SK-N-MC (cell line): Measurements from ENCODE around the gene STK33.

Source experiments
- DNase-seq: peaks from one replicate; pipeline ENCODE4 v3.0.0-alpha.2; 2011; ENCODE audit warnings: low read depth, low spot score
- H3K27ac ChIP-seq: fragments of 200-600 bp; sonication (generic); 2 replicates; pipeline ENCODE4 v1.5.1; 2016; ENCODE audit warnings: mixed run types
- H3K36me3 ChIP-seq: fragments of 200-600 bp; sonication (generic); 2 replicates; pipeline ENCODE4 v1.6.1; 2017; ENCODE audit warnings: antibody characterized with exemption, low read length, mixed read lengths; ENCODE audit not compliant: insufficient read depth
- H3K4me3 ChIP-seq: fragments of 200-600 bp; sonication (generic); 2 replicates; pipeline ENCODE4 v1.5.1; 2016
- H3K9ac ChIP-seq: fragments of 200-600 bp; sonication (generic); 2 replicates; pipeline ENCODE4 v1.8.0; 2017; ENCODE audit warnings: mixed run types, mixed read lengths; ENCODE audit not compliant: insufficient read length
- H3K9me3 ChIP-seq: fragments of 200-600 bp; sonication (generic); 2 replicates; pipeline ENCODE4 v1.6.1; 2017; ENCODE audit warnings: low read depth, mild to moderate bottlenecking, antibody characterized with exemption, low read length, moderate library complexity, mixed read lengths
- EZH2 ChIP-seq: fragments of 200-600 bp; sonication (generic); IDR thresholded peaks from one replicate; pipeline ENCODE4 v1.6.1; 2017; ENCODE audit warnings: antibody characterized with exemption
- FOXP2 ChIP-seq: optimal IDR thresholded peaks from 2 replicates; pipeline ENCODE3; 2011; ENCODE audit warnings: mild to moderate bottlenecking, moderate library complexity; ENCODE audit not compliant: insufficient read depth; ENCODE audit errors: extremely low read length, control extremely low read depth
- POLR2AphosphoS5 ChIP-seq: IDR thresholded peaks from 2 replicates; pipeline ENCODE4 v1.6.1; 2012; ENCODE audit warnings: mild to moderate bottlenecking, low read depth, low read length, borderline replicate concordance

Gene STK33

DNA sequence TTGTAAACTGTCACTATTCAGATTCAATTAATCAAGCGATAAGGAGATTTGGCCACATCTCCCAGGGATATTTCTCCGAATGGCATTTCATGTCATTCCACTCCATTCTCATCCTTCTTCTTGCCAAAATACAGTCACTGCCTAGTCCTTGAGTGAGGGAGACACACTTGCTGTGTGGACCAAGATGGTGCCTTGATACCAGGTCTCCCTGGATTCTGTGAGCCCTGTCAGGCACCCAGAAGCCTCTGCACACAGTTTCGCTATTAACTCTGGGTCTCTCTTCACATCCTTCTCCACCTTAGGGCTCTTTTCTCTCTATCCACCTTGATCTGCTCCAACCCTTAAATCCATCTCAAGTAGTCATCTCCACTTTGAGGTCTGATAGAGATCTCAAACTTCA, 210.4 kb downstream of the STK33 start:
- H3K4me3 ChIP-seq: no peak overlapping the region
- no peak for TF ChIP-seq EZH2
- TF ChIP-seq POLR2AphosphoS5: no peak
- TF ChIP-seq FOXP2: no peak
- DNase-seq: no peak
- no peak overlapping the region for H3K27ac ChIP-seq
- no peaks in the 10 kb centered on the region for H3K36me3 ChIP-seq
- H3K9me3 ChIP-seq: no peaks in the 10 kb centered on the region
- H3K9ac ChIP-seq: no peak overlapping the region

DNA sequence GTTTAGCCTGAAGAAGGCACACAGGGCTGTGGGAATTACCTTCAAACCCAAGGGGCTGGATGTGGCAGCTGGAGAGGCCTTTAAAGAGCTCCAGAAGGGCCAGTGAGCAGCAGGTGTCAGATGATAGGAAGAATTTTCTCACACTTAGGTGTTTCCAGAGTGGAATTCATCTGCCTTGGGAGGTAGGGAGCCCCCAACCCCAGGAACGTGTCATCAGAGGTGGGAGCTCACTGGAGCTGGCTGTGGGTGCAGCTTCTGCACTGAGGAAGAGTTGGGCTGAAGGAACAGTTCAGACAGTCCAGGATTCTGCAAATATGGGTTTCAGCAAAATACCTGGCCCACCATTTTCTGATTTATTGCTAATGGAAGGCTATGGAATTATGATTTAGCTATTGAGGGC, 210.8 kb downstream of the STK33 start:
- Histone ChIP-seq H3K9me3 (no peaks in the 10 kb centered on the region), H3K36me3 (no peaks in the 10 kb centered on the region), H3K9ac (no peak overlapping the region), H3K27ac (no peak overlapping the region), H3K4me3 (no peak overlapping the region)
- TF ChIP-seq EZH2: no peak
- TF ChIP-seq FOXP2: no peak
- TF ChIP-seq POLR2AphosphoS5: no peak
- DNase-seq: no peak

DNA sequence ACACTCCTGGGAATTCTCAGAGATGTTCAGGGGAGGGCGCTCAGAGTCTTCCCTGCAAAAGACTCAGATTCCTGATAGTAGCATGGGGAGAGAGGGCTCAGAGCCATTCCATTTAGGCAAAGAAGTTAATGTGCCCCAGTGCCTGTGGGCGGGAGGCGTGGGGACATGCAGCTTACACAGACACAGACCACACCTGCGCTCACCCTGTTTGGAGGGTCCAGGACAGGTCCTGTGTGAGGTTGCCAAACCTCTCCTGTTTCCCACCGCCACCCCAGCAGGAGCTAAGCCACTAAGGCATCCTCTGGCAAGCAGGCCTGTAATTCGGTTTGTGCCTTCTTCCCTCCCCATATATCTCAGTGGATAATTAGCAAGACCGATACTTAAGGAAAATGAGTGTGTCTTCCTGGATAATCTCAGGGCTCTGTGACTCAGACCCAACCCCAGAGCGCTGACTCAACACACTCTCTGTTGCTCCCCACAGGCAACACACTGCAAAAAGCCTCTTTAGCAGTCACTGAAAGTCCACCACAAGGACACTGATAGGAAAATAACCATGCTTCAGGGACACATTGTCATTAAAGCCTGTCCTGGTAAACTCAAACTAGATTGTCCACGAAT, 211.5 kb downstream of the STK33 start:
- DNase-seq: no peak
- Histone ChIP-seq H3K36me3 (no peaks in the 10 kb centered on the region), H3K9me3 (no peaks in the 10 kb centered on the region), H3K9ac (no peak overlapping the region), H3K27ac (no peak overlapping the region), H3K4me3 (no peak overlapping the region)
- no peak for TF ChIP-seq EZH2
- TF ChIP-seq POLR2AphosphoS5: no peak
- no peak for TF ChIP-seq FOXP2

DNA sequence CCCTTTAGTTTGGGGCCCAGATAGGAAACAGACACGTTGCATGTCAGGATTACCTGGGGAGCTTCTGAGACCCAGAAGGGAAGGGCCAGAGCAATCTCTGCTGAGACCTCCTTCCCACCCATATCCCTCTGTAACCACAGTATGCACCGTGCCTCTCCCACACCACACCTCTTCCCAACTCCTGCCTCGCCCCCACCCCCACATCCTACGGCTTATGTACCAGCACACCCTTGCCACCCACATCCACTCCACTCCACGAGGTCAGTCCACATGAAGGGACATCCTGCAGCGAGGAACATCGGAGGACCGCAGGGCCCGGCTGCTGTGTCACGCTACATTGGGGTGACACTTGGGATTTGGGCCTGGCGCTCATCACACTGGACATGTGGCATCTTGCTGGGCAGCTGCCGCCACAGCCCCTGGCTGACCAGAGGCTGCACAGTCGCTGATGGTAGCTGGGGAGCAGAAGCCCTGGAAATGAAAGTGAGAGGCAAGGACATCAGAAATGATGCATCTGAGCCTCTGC, 212.1 kb downstream of the STK33 start:
- Histone ChIP-seq H3K36me3 (no peaks in the 10 kb centered on the region), H3K9ac (no peak overlapping the region), H3K4me3 (no peak overlapping the region), H3K9me3 (no peaks in the 10 kb centered on the region), H3K27ac (no peak overlapping the region)
- TF ChIP-seq EZH2 (no peak), FOXP2 (no peak), POLR2AphosphoS5 (no peak)
- DNase-seq: no peak

DNA sequence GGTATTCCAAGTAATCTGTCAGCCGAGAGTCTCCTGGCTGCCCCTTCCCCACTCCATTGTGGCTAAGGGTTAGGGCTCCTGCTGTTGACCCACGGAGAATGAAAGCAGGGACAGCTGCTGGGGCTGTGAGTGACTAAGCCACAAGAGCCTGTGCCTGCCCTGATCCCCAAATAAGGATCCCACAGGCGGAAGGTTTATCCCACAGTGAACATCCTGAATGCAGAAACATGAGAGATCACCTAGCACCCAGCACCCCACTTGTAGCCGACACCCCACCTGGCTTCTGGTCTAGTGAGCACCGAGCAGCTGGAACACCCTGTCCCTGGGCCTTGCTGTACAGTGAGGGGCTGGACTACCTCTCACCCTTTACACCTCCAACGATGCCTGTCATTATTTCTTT, 212.7 kb downstream of the STK33 start:
- Histone ChIP-seq H3K36me3 (no peaks in the 10 kb centered on the region), H3K27ac (no peak overlapping the region), H3K9ac (no peak overlapping the region), H3K9me3 (no peaks in the 10 kb centered on the region), H3K4me3 (no peak overlapping the region)
- no peak for TF ChIP-seq POLR2AphosphoS5
- no peak for TF ChIP-seq EZH2
- no peak for TF ChIP-seq FOXP2
- no peak for DNase-seq

DNA sequence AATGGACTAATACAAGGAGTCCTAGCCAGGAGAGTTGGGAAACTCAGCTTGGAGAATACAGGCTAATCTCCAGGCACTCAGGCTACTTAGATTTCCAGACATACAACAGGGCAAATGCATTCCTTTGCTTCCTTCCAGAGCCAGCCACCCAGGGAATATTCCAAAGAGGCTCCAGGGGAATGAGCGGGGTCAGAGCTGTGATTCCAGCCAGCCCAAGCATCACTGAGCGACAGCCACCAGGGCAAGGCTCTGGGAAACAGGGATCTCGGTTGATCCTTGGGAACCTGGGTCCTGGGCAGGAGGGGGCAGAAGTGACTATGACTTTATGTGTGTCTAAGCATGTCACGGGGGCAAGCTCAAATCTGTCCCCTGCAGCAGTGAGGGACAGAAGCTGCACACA, 218.1 kb downstream of the STK33 start:
- TF ChIP-seq FOXP2: no peak
- TF ChIP-seq POLR2AphosphoS5: no peak
- TF ChIP-seq EZH2: no peak
- no peak overlapping the region for H3K27ac ChIP-seq
- H3K36me3 ChIP-seq: no peaks in the 10 kb centered on the region
- no peak overlapping the region for H3K9ac ChIP-seq
- no peak for DNase-seq
- no peaks in the 10 kb centered on the region for H3K9me3 ChIP-seq
- H3K4me3 ChIP-seq: no peak overlapping the region

DNA sequence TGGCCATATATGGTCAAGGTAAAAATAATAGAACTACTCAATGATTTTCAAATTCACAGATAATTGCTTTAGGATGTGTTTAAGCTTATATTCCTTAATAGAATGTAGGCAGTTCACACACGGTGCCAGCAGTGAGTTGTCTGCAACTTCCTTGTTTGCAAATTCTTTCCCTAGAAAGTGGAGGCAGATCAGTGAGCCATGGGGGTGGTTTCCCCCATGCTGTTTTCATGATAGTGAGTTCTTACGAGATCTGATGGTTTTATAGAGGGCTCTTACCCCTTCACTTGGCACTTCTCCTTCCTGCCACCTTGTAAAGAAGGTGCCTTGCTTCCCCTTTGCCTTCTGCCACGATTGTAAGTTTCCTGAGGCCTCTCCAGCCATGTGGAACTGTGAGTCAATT, 218.6 kb downstream of the STK33 start:
- no peaks in the 10 kb centered on the region for H3K9me3 ChIP-seq
- no peak overlapping the region for H3K27ac ChIP-seq
- H3K4me3 ChIP-seq: no peak overlapping the region
- DNase-seq: no peak
- TF ChIP-seq POLR2AphosphoS5: no peak
- no peak for TF ChIP-seq EZH2
- no peak for TF ChIP-seq FOXP2
- H3K36me3 ChIP-seq: no peaks in the 10 kb centered on the region
- H3K9ac ChIP-seq: no peak overlapping the region

DNA sequence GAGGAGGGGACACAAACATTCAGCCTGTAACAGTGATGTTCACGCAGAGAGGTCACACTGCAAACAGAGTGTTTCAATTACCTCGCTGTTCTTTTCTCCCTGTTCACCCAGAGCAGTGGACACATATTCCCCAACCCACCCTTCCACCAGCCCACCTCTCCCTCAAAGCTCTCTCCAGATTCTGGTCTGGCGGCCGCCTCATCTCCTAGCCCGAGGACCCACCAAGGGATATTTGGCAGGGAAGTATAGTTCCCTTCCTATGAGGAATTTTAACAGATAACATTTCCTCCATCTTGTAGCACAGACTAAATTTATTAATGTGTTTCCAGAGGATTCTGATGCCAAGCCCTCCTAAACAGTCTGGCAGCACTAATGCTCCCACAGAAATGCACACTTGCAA, 219.3 kb downstream of the STK33 start:
- no peaks in the 10 kb centered on the region for H3K9me3 ChIP-seq
- TF ChIP-seq FOXP2 (no peak), EZH2 (no peak), POLR2AphosphoS5 (no peak)

DNA sequence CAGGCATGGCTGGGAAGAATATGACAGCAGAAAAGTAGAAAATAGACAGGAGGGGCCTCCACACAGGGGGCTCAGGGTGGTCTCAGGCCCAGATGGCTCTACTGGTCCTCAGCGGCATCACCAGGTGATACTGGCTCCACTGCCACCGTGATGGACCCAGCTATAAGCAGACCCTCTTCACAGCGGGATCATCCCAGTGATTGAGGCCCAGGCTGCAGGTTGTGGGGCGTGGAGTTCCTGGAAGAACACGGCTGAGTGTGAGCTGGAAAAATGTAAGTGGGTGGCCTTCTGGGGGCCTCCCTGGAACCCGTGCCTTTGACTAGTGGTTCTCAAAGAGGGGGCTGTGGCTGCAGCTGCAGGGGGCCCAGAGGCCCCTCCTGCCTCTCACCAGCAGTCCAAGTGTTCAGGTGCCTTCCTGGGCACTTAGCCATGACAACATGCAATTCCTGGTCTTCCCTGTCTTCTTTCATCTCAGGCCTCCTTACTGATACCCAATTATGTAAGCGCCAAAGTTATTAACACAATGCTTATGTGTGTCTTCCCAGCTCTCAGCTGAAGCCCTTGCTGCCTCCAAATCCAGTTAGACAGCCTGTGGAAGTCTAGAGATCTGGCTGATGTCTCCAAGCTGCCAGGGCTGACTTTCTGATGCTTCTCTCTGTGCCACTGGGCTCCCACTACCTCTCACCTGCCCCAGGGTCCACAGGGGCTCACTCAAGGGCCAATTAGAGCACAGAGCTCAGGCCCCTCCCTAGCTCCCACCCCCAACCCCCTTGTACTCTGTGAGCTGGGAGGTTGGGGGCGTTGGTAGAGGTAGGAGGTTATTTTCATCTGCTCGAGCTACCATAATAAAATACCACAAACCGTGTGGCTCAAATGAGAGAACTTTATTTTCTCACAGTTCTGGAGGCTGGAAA, 220.3 kb downstream of the STK33 start:
- H3K4me3 ChIP-seq: no peak overlapping the region
- H3K27ac ChIP-seq: no peak overlapping the region
- H3K36me3 ChIP-seq: no peaks in the 10 kb centered on the region
- no peaks in the 10 kb centered on the region for H3K9me3 ChIP-seq
- TF ChIP-seq FOXP2 (no peak), EZH2 (no peak)
- no peak overlapping the region for H3K9ac ChIP-seq
- no peak for DNase-seq

More for the DNA sequence above, 219.3 kb downstream of the STK33 start:
- H3K36me3 ChIP-seq: no peaks in the 10 kb centered on the region
- H3K9ac ChIP-seq: no peak overlapping the region
- H3K27ac ChIP-seq: no peak overlapping the region
- H3K4me3 ChIP-seq: no peak overlapping the region
- DNase-seq: no peak
